GM23338 (cell line): ENCODE data around the gene EXOSC7.

Source experiments
- CREB1 ChIP-seq: fragments of 250-450 bp; sonication (Bioruptor Pico); IDR thresholded peaks from 2 replicates; pipeline ENCODE4 v1.5.0; 2020; ENCODE audit warnings: low read depth, mild to moderate bottlenecking, moderate library complexity
- EZH2 ChIP-seq: fragments of 200-600 bp; sonication (generic); IDR thresholded peaks from one replicate; pipeline ENCODE4 v1.8.0; 2017; ENCODE audit warnings: antibody characterized with exemption, mild to moderate bottlenecking, low read depth; ENCODE audit not compliant: unreplicated experiment
- EZH2phosphoT487 ChIP-seq: fragments of 200-600 bp; sonication (generic); IDR thresholded peaks from one replicate; pipeline ENCODE4 v1.8.1; 2018; ENCODE audit warnings: antibody characterized with exemption; ENCODE audit not compliant: unreplicated experiment
- JUNB ChIP-seq: IDR thresholded peaks from one replicate; pipeline ENCODE4 v1.6.1; 2016; ENCODE audit warnings: antibody characterized with exemption; ENCODE audit not compliant: unreplicated experiment
- NANOG ChIP-seq: IDR thresholded peaks from 2 replicates; pipeline ENCODE4 v1.6.1; 2016; ENCODE audit warnings: antibody characterized with exemption, borderline replicate concordance
- POLR2AphosphoS5 ChIP-seq: IDR thresholded peaks from 2 replicates; pipeline ENCODE4 v1.6.1; 2016; ENCODE audit warnings: antibody characterized with exemption, low read depth
- STAT1 ChIP-seq: IDR thresholded peaks from one replicate; pipeline ENCODE4 v1.6.1; 2016; ENCODE audit warnings: antibody characterized with exemption; ENCODE audit not compliant: unreplicated experiment
- ZNF114 ChIP-seq: fragments of 250-450 bp; sonication (Bioruptor Pico); IDR thresholded peaks from 2 replicates; pipeline ENCODE4 v1.5.0; 2020; ENCODE audit warnings: mild to moderate bottlenecking, moderate library complexity
- ZNF331 ChIP-seq: fragments of 250-450 bp; sonication (Bioruptor Pico); IDR thresholded peaks from 2 replicates; pipeline ENCODE4 v1.5.0; 2020; ENCODE audit warnings: low read depth, mild to moderate bottlenecking, moderate library complexity
- TF ChIP-seq, protein P1 (sequence below), 2 experiments: fragments of 200-600 bp in 1 of 2; sonication (generic) in 1 of 2; conservative IDR thresholded peaks; 2 replicates each; pipeline versions ENCODE4 v1.5.1 to v1.6.1; 2016 to 2017; ENCODE audit warnings: antibody characterized with exemption in 2 of 2, low read depth in 2 of 2, mild to moderate bottlenecking in 2 of 2, moderate library complexity in 1 of 2
- TF ChIP-seq, protein P2 (sequence below): IDR thresholded peaks from one replicate; pipeline ENCODE4 v1.6.1; 2018; ENCODE audit warnings: antibody characterized with exemption; ENCODE audit not compliant: unreplicated experiment
- TF ChIP-seq, protein P3 (sequence below): IDR thresholded peaks from 2 replicates; pipeline ENCODE4 v1.6.1; 2016; ENCODE audit warnings: antibody characterized with exemption
- TF ChIP-seq, protein P4 (sequence below): fragments of 250-450 bp; sonication (Bioruptor Pico); IDR thresholded peaks from 2 replicates; pipeline ENCODE4 v1.5.0; 2020; ENCODE audit warnings: mild to moderate bottlenecking, moderate library complexity

DNA sequence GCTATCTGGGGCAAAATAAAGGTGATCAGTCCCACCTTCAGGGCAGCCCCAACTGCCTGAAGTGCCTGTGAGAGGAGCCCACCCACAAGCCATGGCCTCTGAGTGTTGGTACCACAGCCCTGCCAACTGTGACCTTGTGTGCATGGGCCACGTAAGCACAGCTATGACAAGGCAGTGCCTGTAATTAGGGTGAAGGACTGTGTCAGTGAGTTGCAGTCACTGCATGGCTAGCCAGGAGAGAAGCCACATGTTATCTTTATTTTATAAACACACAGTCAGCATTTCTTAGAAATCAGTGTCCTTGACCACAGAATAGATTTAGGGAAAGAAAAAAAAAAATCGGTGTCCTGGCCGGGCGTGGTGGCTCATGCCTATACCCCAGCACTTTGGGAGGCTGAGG, 24.8 kb downstream of the EXOSC7 start:
- TF ChIP-seq, protein P1, sequence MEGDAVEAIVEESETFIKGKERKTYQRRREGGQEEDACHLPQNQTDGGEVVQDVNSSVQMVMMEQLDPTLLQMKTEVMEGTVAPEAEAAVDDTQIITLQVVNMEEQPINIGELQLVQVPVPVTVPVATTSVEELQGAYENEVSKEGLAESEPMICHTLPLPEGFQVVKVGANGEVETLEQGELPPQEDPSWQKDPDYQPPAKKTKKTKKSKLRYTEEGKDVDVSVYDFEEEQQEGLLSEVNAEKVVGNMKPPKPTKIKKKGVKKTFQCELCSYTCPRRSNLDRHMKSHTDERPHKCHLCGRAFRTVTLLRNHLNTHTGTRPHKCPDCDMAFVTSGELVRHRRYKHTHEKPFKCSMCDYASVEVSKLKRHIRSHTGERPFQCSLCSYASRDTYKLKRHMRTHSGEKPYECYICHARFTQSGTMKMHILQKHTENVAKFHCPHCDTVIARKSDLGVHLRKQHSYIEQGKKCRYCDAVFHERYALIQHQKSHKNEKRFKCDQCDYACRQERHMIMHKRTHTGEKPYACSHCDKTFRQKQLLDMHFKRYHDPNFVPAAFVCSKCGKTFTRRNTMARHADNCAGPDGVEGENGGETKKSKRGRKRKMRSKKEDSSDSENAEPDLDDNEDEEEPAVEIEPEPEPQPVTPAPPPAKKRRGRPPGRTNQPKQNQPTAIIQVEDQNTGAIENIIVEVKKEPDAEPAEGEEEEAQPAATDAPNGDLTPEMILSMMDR (conservative IDR thresholded peaks at IDR 0.05; ENCODE audit: low read depth in 2 of 2): no peak
- TF ChIP-seq, protein P2, sequence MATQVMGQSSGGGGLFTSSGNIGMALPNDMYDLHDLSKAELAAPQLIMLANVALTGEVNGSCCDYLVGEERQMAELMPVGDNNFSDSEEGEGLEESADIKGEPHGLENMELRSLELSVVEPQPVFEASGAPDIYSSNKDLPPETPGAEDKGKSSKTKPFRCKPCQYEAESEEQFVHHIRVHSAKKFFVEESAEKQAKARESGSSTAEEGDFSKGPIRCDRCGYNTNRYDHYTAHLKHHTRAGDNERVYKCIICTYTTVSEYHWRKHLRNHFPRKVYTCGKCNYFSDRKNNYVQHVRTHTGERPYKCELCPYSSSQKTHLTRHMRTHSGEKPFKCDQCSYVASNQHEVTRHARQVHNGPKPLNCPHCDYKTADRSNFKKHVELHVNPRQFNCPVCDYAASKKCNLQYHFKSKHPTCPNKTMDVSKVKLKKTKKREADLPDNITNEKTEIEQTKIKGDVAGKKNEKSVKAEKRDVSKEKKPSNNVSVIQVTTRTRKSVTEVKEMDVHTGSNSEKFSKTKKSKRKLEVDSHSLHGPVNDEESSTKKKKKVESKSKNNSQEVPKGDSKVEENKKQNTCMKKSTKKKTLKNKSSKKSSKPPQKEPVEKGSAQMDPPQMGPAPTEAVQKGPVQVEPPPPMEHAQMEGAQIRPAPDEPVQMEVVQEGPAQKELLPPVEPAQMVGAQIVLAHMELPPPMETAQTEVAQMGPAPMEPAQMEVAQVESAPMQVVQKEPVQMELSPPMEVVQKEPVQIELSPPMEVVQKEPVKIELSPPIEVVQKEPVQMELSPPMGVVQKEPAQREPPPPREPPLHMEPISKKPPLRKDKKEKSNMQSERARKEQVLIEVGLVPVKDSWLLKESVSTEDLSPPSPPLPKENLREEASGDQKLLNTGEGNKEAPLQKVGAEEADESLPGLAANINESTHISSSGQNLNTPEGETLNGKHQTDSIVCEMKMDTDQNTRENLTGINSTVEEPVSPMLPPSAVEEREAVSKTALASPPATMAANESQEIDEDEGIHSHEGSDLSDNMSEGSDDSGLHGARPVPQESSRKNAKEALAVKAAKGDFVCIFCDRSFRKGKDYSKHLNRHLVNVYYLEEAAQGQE: no peak
- TF ChIP-seq POLR2AphosphoS5: no peak
- TF ChIP-seq ZNF114 (CRISPR knock-in tag): no peak
- TF ChIP-seq EZH2phosphoT487: no peak
- TF ChIP-seq, protein P3, sequence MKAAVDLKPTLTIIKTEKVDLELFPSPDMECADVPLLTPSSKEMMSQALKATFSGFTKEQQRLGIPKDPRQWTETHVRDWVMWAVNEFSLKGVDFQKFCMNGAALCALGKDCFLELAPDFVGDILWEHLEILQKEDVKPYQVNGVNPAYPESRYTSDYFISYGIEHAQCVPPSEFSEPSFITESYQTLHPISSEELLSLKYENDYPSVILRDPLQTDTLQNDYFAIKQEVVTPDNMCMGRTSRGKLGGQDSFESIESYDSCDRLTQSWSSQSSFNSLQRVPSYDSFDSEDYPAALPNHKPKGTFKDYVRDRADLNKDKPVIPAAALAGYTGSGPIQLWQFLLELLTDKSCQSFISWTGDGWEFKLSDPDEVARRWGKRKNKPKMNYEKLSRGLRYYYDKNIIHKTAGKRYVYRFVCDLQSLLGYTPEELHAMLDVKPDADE: no peak
- no peak for TF ChIP-seq EZH2
- TF ChIP-seq CREB1 (CRISPR knock-in tag): no peak
- TF ChIP-seq NANOG: no peak
- no peak for TF ChIP-seq ZNF331 (CRISPR knock-in tag)
- no peak for TF ChIP-seq JUNB
- TF ChIP-seq, protein P4, sequence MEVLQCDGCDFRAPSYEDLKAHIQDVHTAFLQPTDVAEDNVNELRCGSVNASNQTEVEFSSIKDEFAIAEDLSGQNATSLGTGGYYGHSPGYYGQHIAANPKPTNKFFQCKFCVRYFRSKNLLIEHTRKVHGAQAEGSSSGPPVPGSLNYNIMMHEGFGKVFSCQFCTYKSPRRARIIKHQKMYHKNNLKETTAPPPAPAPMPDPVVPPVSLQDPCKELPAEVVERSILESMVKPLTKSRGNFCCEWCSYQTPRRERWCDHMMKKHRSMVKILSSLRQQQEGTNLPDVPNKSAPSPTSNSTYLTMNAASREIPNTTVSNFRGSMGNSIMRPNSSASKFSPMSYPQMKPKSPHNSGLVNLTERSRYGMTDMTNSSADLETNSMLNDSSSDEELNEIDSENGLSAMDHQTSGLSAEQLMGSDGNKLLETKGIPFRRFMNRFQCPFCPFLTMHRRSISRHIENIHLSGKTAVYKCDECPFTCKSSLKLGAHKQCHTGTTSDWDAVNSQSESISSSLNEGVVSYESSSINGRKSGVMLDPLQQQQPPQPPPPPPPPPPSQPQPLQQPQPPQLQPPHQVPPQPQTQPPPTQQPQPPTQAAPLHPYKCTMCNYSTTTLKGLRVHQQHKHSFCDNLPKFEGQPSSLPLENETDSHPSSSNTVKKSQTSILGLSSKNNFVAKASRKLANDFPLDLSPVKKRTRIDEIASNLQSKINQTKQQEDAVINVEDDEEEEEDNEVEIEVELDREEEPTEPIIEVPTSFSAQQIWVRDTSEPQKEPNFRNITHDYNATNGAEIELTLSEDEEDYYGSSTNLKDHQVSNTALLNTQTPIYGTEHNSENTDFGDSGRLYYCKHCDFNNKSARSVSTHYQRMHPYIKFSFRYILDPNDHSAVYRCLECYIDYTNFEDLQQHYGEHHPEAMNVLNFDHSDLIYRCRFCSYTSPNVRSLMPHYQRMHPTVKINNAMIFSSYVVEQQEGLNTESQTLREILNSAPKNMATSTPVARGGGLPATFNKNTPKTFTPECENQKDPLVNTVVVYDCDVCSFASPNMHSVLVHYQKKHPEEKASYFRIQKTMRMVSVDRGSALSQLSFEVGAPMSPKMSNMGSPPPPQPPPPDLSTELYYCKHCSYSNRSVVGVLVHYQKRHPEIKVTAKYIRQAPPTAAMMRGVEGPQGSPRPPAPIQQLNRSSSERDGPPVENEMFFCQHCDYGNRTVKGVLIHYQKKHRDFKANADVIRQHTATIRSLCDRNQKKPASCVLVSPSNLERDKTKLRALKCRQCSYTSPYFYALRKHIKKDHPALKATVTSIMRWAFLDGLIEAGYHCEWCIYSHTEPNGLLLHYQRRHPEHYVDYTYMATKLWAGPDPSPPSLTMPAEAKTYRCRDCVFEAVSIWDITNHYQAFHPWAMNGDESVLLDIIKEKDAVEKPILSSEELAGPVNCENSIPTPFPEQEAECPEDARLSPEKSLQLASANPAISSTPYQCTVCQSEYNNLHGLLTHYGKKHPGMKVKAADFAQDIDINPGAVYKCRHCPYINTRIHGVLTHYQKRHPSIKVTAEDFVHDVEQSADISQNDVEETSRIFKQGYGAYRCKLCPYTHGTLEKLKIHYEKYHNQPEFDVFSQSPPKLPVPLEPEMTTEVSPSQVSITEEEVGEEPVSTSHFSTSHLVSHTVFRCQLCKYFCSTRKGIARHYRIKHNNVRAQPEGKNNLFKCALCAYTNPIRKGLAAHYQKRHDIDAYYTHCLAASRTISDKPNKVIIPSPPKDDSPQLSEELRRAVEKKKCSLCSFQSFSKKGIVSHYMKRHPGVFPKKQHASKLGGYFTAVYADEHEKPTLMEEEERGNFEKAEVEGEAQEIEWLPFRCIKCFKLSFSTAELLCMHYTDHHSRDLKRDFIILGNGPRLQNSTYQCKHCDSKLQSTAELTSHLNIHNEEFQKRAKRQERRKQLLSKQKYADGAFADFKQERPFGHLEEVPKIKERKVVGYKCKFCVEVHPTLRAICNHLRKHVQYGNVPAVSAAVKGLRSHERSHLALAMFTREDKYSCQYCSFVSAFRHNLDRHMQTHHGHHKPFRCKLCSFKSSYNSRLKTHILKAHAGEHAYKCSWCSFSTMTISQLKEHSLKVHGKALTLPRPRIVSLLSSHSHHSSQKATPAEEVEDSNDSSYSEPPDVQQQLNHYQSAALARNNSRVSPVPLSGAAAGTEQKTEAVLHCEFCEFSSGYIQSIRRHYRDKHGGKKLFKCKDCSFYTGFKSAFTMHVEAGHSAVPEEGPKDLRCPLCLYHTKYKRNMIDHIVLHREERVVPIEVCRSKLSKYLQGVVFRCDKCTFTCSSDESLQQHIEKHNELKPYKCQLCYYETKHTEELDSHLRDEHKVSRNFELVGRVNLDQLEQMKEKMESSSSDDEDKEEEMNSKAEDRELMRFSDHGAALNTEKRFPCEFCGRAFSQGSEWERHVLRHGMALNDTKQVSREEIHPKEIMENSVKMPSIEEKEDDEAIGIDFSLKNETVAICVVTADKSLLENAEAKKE (CRISPR knock-in tag): no peak
- no peak for TF ChIP-seq STAT1
